GM23248 (cell line): ENCODE data around the gene NUBP2. TPM values are rescaled to one million over a fixed set of nuclear protein-coding genes. Genes with fewer than 3 reads are reported as not detected.

ENCODE experiments used
- DNase-seq: peaks from one replicate; pipeline ENCODE4 v3.0.0-alpha.2; 2015
- H2AFZ ChIP-seq: fragments of 200-600 bp; sonication (generic); 2 replicates; pipeline ENCODE4 v1.6.1; 2016; ENCODE audit warnings: antibody characterized with exemption
- H3F3A ChIP-seq: fragments of 200-600 bp; sonication (generic); 2 replicates; pipeline ENCODE4 v1.6.1; 2016; ENCODE audit warnings: mild to moderate bottlenecking, antibody characterized with exemption, mixed run types; ENCODE audit not compliant: insufficient read depth
- H3K27ac ChIP-seq: fragments of 200-600 bp; sonication (generic); 2 replicates; pipeline ENCODE4 v1.5.1; 2016; ENCODE audit warnings: mild to moderate bottlenecking
- H3K27me3 ChIP-seq: fragments of 200-600 bp; sonication (generic); replicated peaks from 2 replicates; pipeline ENCODE4 v1.6.1; 2016; ENCODE audit warnings: mild to moderate bottlenecking; ENCODE audit not compliant: insufficient read depth
- H3K36me3 ChIP-seq: fragments of 200-600 bp; sonication (generic); 2 replicates; pipeline ENCODE4 v1.6.1; 2016; ENCODE audit warnings: low read depth, mild to moderate bottlenecking
- H3K4me1 ChIP-seq: fragments of 200-600 bp; sonication (generic); 2 replicates; pipeline ENCODE4 v1.6.1; 2016; ENCODE audit warnings: mild to moderate bottlenecking; ENCODE audit not compliant: insufficient read depth
- H3K4me2 ChIP-seq: fragments of 200-600 bp; sonication (generic); one replicate; pipeline ENCODE4 v1.6.1; 2016; ENCODE audit warnings: mild to moderate bottlenecking; ENCODE audit not compliant: unreplicated experiment
- H3K4me3 ChIP-seq: fragments of 200-600 bp; sonication (generic); 2 replicates; pipeline ENCODE4 v1.5.1; 2016; ENCODE audit warnings: mild to moderate bottlenecking
- H3K79me2 ChIP-seq: fragments of 200-600 bp; sonication (generic); 2 replicates; pipeline ENCODE4 v1.6.1; 2016; ENCODE audit warnings: mild to moderate bottlenecking; ENCODE audit not compliant: insufficient read depth
- H3K9ac ChIP-seq: fragments of 200-600 bp; sonication (generic); 2 replicates; pipeline ENCODE4 v1.6.1; 2016; ENCODE audit warnings: mild to moderate bottlenecking
- H3K9me2 ChIP-seq: fragments of 200-600 bp; sonication (generic); 2 replicates; pipeline ENCODE4 v1.6.1; 2016; ENCODE audit warnings: mixed run types, mild to moderate bottlenecking, moderate library complexity; ENCODE audit not compliant: insufficient read depth
- H3K9me3 ChIP-seq: fragments of 200-600 bp; sonication (generic); one replicate; pipeline ENCODE4 v1.6.1; 2017; ENCODE audit warnings: low read depth
- H4K20me1 ChIP-seq: fragments of 200-600 bp; sonication (generic); 2 replicates; pipeline ENCODE4 v1.6.0; 2016; ENCODE audit not compliant: insufficient read depth
- EZH2 ChIP-seq: fragments of 200-600 bp; sonication (generic); IDR thresholded peaks from 2 replicates; pipeline ENCODE4 v1.6.1; 2018; ENCODE audit warnings: antibody characterized with exemption, mild to moderate bottlenecking; ENCODE audit not compliant: insufficient read depth, poor library complexity, severe bottlenecking
- EZH2phosphoT487 ChIP-seq: fragments of 200-600 bp; sonication (generic); IDR thresholded peaks from 2 replicates; pipeline ENCODE4 v1.6.1; 2018; ENCODE audit warnings: antibody characterized with exemption, moderate library complexity, mild to moderate bottlenecking, low read depth; ENCODE audit not compliant: insufficient read depth
- WGBS, 2 experiments: methylation state at CpG; one replicate each; pipeline ENCODE4 v1.1.6; 2015 to 2017; ENCODE audit warnings: low lambda C conversion rate in 2 of 2, low coverage in 1 of 2; ENCODE audit errors: missing lambda C conversion rate in 2 of 2; 5-methylcytosine and 5-hydroxymethylcytosine counted together
- in situ Hi-C: fragments of 300-500 bp; cut with MboI; formaldehyde crosslinking; loops from 2 replicates; pipeline ENCODE4 v1.15.0; 2020
- polyA plus RNA-seq: library from polyadenylated mRNA; unstranded; fragments of >200 nt; fragmentation: Nextera tagmentation; extraction: Ambion mirVana; gene quantifications from 2 replicates; pipeline ENCODE4 v1.2.1, GENCODE V29; 2016
- total RNA-seq: library from RNA; depleted of rRNA; stranded (reverse); fragments of >200 nt; shearing (Covaris generic); gene quantifications from 2 replicates; pipeline ENCODE4 v1.2.3, GENCODE V29; 2014

Gene NUBP2
- total and polyA plus RNA-seq, 2 experiments from 2014 or later: 66.4 to 88.9 TPM

GRCh38 chr16:1800701-1801100, 17.9 kb downstream of the NUBP2 start:
- Histone ChIP-seq H3K4me2 (no peak overlapping the region), H3K9me3 (no peaks in the 10 kb centered on the region), H3K9ac (no peak overlapping the region), H2AFZ (no peak overlapping the region), H3K27ac (no peak overlapping the region), H3F3A (no peaks in the 10 kb centered on the region), H3K27me3 (no peaks in the 10 kb centered on the region), H3K4me3 (no peak overlapping the region), H4K20me1 (no peaks in the 10 kb centered on the region), H3K4me1 (no peaks in the 10 kb centered on the region), H3K9me2 (no peaks in the 10 kb centered on the region), H3K36me3 (no peaks in the 10 kb centered on the region), H3K79me2 (no peaks in the 10 kb centered on the region)
- WGBS, 2 experiments: 72% methylated on average over 10 of the region's 10 CpGs
- no peak for DNase-seq
- in situ Hi-C loops: no loop called here
- TF ChIP-seq EZH2: no peak
- TF ChIP-seq EZH2phosphoT487: no peak

GRCh38 chr16:1807626-1808025, 24.9 kb downstream of the NUBP2 start:
- Histone ChIP-seq H3K4me1 (no peaks in the 10 kb centered on the region), H3K9me3 (no peaks in the 10 kb centered on the region), H3K27ac (no peak overlapping the region), H3K4me2 (no peak overlapping the region), H4K20me1 (no peaks in the 10 kb centered on the region), H3K36me3 (no peaks in the 10 kb centered on the region), H3K9ac (no peak overlapping the region), H3F3A (no peaks in the 10 kb centered on the region), H3K9me2 (no peaks in the 10 kb centered on the region), H3K79me2 (no peaks in the 10 kb centered on the region), H3K27me3 (no peaks in the 10 kb centered on the region), H2AFZ (no peak overlapping the region), H3K4me3 (no peak overlapping the region)
- in situ Hi-C loops: no loop called here
- TF ChIP-seq EZH2: no peak
- no peak for TF ChIP-seq EZH2phosphoT487
- WGBS, 2 experiments: 92 to 95% methylated on average over 10 of the region's 10 CpGs
- no peak for DNase-seq

GRCh38 chr16:1808691-1809090, 25.9 kb downstream of the NUBP2 start:
- no peak for DNase-seq
- Histone ChIP-seq H3K36me3 (no peaks in the 10 kb centered on the region), H3K9ac (no peak overlapping the region), H3K4me2 (no peak overlapping the region), H3K79me2 (no peaks in the 10 kb centered on the region), H3K4me1 (no peaks in the 10 kb centered on the region), H2AFZ (no peak overlapping the region), H3K27ac (no peak overlapping the region), H3K27me3 (no peaks in the 10 kb centered on the region), H3K4me3 (no peak overlapping the region), H4K20me1 (no peaks in the 10 kb centered on the region), H3F3A (peaks cover 5% of the 10 kb centered on the region), H3K9me2 (no peaks in the 10 kb centered on the region), H3K9me3 (no peaks in the 10 kb centered on the region)
- WGBS, 2 experiments: 84 to 85% methylated on average over 17 to 18 of the region's 18 CpGs
- TF ChIP-seq EZH2: no peak
- TF ChIP-seq EZH2phosphoT487: no peak
- in situ Hi-C loops: no loop called here

GRCh38 chr16:1809281-1809801, 26.6 kb downstream of the NUBP2 start:
- no peaks in the 10 kb centered on the region for H3K79me2 ChIP-seq
- no peak overlapping the region for H3K27ac ChIP-seq
- WGBS, 2 experiments: 82 to 83% methylated on average over 24 to 28 of the region's 28 CpGs
- no peak overlapping the region for H3K4me3 ChIP-seq
- TF ChIP-seq EZH2: no peak
- no peak for TF ChIP-seq EZH2phosphoT487
- H3F3A ChIP-seq: peaks cover 7% of the 10 kb centered on the region
- H3K9ac ChIP-seq: no peak overlapping the region
- H3K36me3 ChIP-seq: no peaks in the 10 kb centered on the region
- in situ Hi-C loops: no loop called here
- H4K20me1 ChIP-seq: no peaks in the 10 kb centered on the region
- H3K9me2 ChIP-seq: no peaks in the 10 kb centered on the region
- no peaks in the 10 kb centered on the region for H3K4me1 ChIP-seq
- no peak overlapping the region for H2AFZ ChIP-seq
- H3K9me3 ChIP-seq: no peaks in the 10 kb centered on the region
- H3K27me3 ChIP-seq: no peaks in the 10 kb centered on the region
- DNase-seq: no peak
- no peak overlapping the region for H3K4me2 ChIP-seq

GRCh38 chr16:1810106-1810505, 27.3 kb downstream of the NUBP2 start:
- Histone ChIP-seq H3K27me3 (no peaks in the 10 kb centered on the region), H4K20me1 (no peaks in the 10 kb centered on the region), H3K4me2 (no peak overlapping the region), H3K9me2 (no peaks in the 10 kb centered on the region), H3K27ac (no peak overlapping the region), H3K9me3 (no peaks in the 10 kb centered on the region), H3K79me2 (no peaks in the 10 kb centered on the region), H3F3A (peaks cover 7% of the 10 kb centered on the region), H3K4me3 (no peak overlapping the region), H3K36me3 (no peaks in the 10 kb centered on the region), H3K4me1 (no peaks in the 10 kb centered on the region), H2AFZ (no peak overlapping the region), H3K9ac (no peak overlapping the region)
- 91 to 93% methylated on average over 16 of the region's 16 CpGs for WGBS, 2 experiments
- DNase-seq: no peak
- in situ Hi-C loops: no loop called here
- no peak for TF ChIP-seq EZH2phosphoT487
- no peak for TF ChIP-seq EZH2
